ENCODE measurements around the gene CLUH. TPM values are rescaled to one million over a fixed set of nuclear protein-coding genes. Genes with fewer than 3 reads are reported as not detected.
"Not testable (repeated sequence)": the region's sequence is repeated elsewhere in the genome, so short reads cannot be mapped to it uniquely, and the experiment has no call there.

CLUH gene
- total and polyA plus RNA-seq, 9 donors, result 17.5 to 45.2 (median 35.5) TPM

- Histone ChIP-seq H3K36me3 (ENCODE audit: control insufficient read depth, insufficient read depth, low read length) (peaks cover 2% of the 10 kb centered on the region), H3K27ac (ENCODE audit: low read length) (no peak overlapping the region)
Observed at GRCh38 chr17:2655546-2655945, 56.0 kb downstream of the CLUH start.

GRCh38 chr17:2652911-2653310, 58.7 kb downstream of the CLUH start:
- not testable (repeated sequence) for H3K9me3 ChIP-seq (replicated peaks; ENCODE audit: control insufficient read depth, low read depth, low read length); H3K36me3 ChIP-seq (ENCODE audit: control insufficient read depth, insufficient read depth, low read length); H3K27ac ChIP-seq (ENCODE audit: low read length); DNase-seq; H3K4me3 ChIP-seq (ENCODE audit: low read length); H3K4me1 ChIP-seq (ENCODE audit: control insufficient read depth, insufficient read depth, low read length); H3K27me3 ChIP-seq (ENCODE audit: control insufficient read depth, insufficient read depth, low read length)
- no CpG with 5 or more reads among the region's 3 CpGs for WGBS (ENCODE audit: insufficient coverage)

More at GRCh38 chr17:2655546-2655945, 56.0 kb downstream of the CLUH start:
- H3K4me1 ChIP-seq (ENCODE audit: control insufficient read depth, insufficient read depth, low read length), result no peaks in the 10 kb centered on the region
- no peak for DNase-seq
- no peak overlapping the region for H3K4me3 ChIP-seq (ENCODE audit: low read length)
- no peaks in the 10 kb centered on the region for H3K27me3 ChIP-seq (ENCODE audit: control insufficient read depth, insufficient read depth, low read length)
- no peaks in the 10 kb centered on the region for H3K9me3 ChIP-seq (replicated peaks; ENCODE audit: control insufficient read depth, low read depth, low read length)
- WGBS (ENCODE audit: insufficient coverage), result 56% methylated on average over 4 of the region's 7 CpGs

GRCh38 chr17:2649191-2649590, 62.4 kb downstream of the CLUH start:
- no peak for DNase-seq
- no peaks in the 10 kb centered on the region for H3K4me1 ChIP-seq (ENCODE audit: control insufficient read depth, insufficient read depth, low read length)
- no peaks in the 10 kb centered on the region for H3K9me3 ChIP-seq (replicated peaks; ENCODE audit: control insufficient read depth, low read depth, low read length)
- H3K36me3 ChIP-seq (ENCODE audit: control insufficient read depth, insufficient read depth, low read length), result peaks cover 17% of the 10 kb centered on the region
- no peak overlapping the region for H3K4me3 ChIP-seq (ENCODE audit: low read length)
- WGBS (ENCODE audit: insufficient coverage), result 100% methylated on average over 4 of the region's 11 CpGs
- H3K27me3 ChIP-seq (ENCODE audit: control insufficient read depth, insufficient read depth, low read length), result no peaks in the 10 kb centered on the region
- no peak overlapping the region for H3K27ac ChIP-seq (ENCODE audit: low read length)

GRCh38 chr17:2647957-2648356, 63.6 kb downstream of the CLUH start:
- no CpG with 5 or more reads among the region's 6 CpGs for WGBS (ENCODE audit: insufficient coverage)
- Histone ChIP-seq H3K27me3 (ENCODE audit: control insufficient read depth, insufficient read depth, low read length) (no peaks in the 10 kb centered on the region), H3K4me1 (ENCODE audit: control insufficient read depth, insufficient read depth, low read length) (no peaks in the 10 kb centered on the region), H3K9me3 (replicated peaks; ENCODE audit: control insufficient read depth, low read depth, low read length) (no peaks in the 10 kb centered on the region), H3K27ac (ENCODE audit: low read length) (no peak overlapping the region), H3K4me3 (ENCODE audit: low read length) (no peak overlapping the region), H3K36me3 (ENCODE audit: control insufficient read depth, insufficient read depth, low read length) (peaks cover 22% of the 10 kb centered on the region)
- DNase-seq, result no peak

- Histone ChIP-seq H3K27ac (ENCODE audit: low read length) (no peak overlapping the region), H3K36me3 (ENCODE audit: control insufficient read depth, insufficient read depth, low read length) (peaks cover 38% of the 10 kb centered on the region), H3K4me3 (ENCODE audit: low read length) (no peak overlapping the region), H3K9me3 (replicated peaks; ENCODE audit: control insufficient read depth, low read depth, low read length) (no peaks in the 10 kb centered on the region), H3K4me1 (ENCODE audit: control insufficient read depth, insufficient read depth, low read length) (no peaks in the 10 kb centered on the region), H3K27me3 (ENCODE audit: control insufficient read depth, insufficient read depth, low read length) (no peaks in the 10 kb centered on the region)
- DNase-seq, result no peak
- no CpG with 5 or more reads among the region's 6 CpGs for WGBS (ENCODE audit: insufficient coverage)
Observed at GRCh38 chr17:2644971-2645370, 66.6 kb downstream of the CLUH start.

Other genes with a start within 250 kb of the CLUH start
- 15.5 TPM for gene METTL16, start 199.9 kb downstream of the CLUH start, total RNA-seq
- 10 to 100 TPM; 18.5 to 24.1 (median 20.6) TPM for gene METTL16, start 199.9 kb downstream of the CLUH start, polyA plus RNA-seq (ENCODE audit: insufficient read depth in 1 of 8, insufficient read length in 8 of 8, low replicate concordance in 1 of 8)
- 70.2 TPM for gene PAFAH1B1, start 118.1 kb downstream of the CLUH start, total RNA-seq
- gene PAFAH1B1, start 118.1 kb downstream of the CLUH start, polyA plus RNA-seq (ENCODE audit: insufficient read depth in 1 of 8, insufficient read length in 8 of 8, low replicate concordance in 1 of 8), result 100 to 1,000 TPM in 1 of 8 donors, 10 to 100 TPM in 7; 72.7 to 107 (median 81.3) TPM
- 0.09 TPM for gene CCDC92B, start 37.9 kb upstream of the CLUH start, total RNA-seq
- under 1 TPM; 0.08 to 0.25 (median 0.13) TPM for gene CCDC92B, start 37.9 kb upstream of the CLUH start, polyA plus RNA-seq (ENCODE audit: insufficient read depth in 1 of 8, insufficient read length in 8 of 8, low replicate concordance in 1 of 8)
- 1.2 TPM for gene RAP1GAP2, start 84.7 kb upstream of the CLUH start, total RNA-seq
- gene RAP1GAP2, start 84.7 kb upstream of the CLUH start, polyA plus RNA-seq (ENCODE audit: insufficient read depth in 1 of 8, insufficient read length in 8 of 8, low replicate concordance in 1 of 8), result 1 to 10 TPM; 1.4 to 3.5 (median 2.0) TPM